OCI-LY1 (cell line): ENCODE measurements around the gene LDHAL6B.
A peak's percentile ranks its signal among the peaks of the same experiment; 100 is the strongest.

Source experiments
- H2AFZ ChIP-seq: fragments of 200-600 bp; sonication (generic), shearing (Covaris generic); 2 replicates; pipeline ENCODE4 v1.6.0; 2014; ENCODE audit warnings: antibody characterized with exemption, mild to moderate bottlenecking, low read length
- H3F3A ChIP-seq: fragments of 200-600 bp; sonication (generic), shearing (Covaris generic); 2 replicates; pipeline ENCODE4 v1.6.0; 2014; ENCODE audit warnings: mild to moderate bottlenecking, antibody characterized with exemption, low read length, moderate library complexity; ENCODE audit not compliant: insufficient read depth
- H3K27ac ChIP-seq: fragments of 200-600 bp; sonication (generic); 2 replicates; pipeline ENCODE4 v1.5.1; 2014; ENCODE audit warnings: low read length, mixed run types, mild to moderate bottlenecking, low read depth; ENCODE audit not compliant: poor library complexity, severe bottlenecking
- H3K27me3 ChIP-seq: fragments of 200-600 bp; sonication (generic); 2 replicates; pipeline ENCODE4 v1.6.0; 2014; ENCODE audit warnings: antibody characterized with exemption, mild to moderate bottlenecking, low read length, moderate library complexity; ENCODE audit not compliant: insufficient read depth
- H3K36me3 ChIP-seq: fragments of 200-600 bp; sonication (generic); 2 replicates; pipeline ENCODE4 v1.6.1; 2014; ENCODE audit warnings: mild to moderate bottlenecking, antibody characterized with exemption, low read length, moderate library complexity, mixed read lengths; ENCODE audit not compliant: insufficient read depth
- H3K4me1 ChIP-seq: fragments of 200-600 bp; sonication (generic); 2 replicates; pipeline ENCODE4 v1.5.1; 2014; ENCODE audit warnings: mild to moderate bottlenecking, low read length, moderate library complexity; ENCODE audit not compliant: insufficient read depth, severe bottlenecking
- H3K4me2 ChIP-seq: fragments of 200-600 bp; sonication (generic), shearing (Covaris generic); 2 replicates; pipeline ENCODE4 v1.6.1; 2014; ENCODE audit warnings: low read length
- H3K4me3 ChIP-seq: fragments of 200-600 bp; sonication (generic); 2 replicates; pipeline ENCODE4 v1.5.1; 2014; ENCODE audit warnings: low read length, low read depth, mild to moderate bottlenecking, mixed read lengths; ENCODE audit not compliant: poor library complexity, severe bottlenecking
- H3K79me2 ChIP-seq: fragments of 200-600 bp; shearing (Covaris generic); 2 replicates; pipeline ENCODE4 v1.6.1; 2016; ENCODE audit warnings: mixed run types, low read length, mixed read lengths; ENCODE audit not compliant: insufficient read depth
- H3K9ac ChIP-seq: fragments of 200-600 bp; sonication (generic), shearing (Covaris generic); 2 replicates; pipeline ENCODE4 v1.6.1; 2014; ENCODE audit warnings: mild to moderate bottlenecking, low read length, mixed read lengths
- H3K9me2 ChIP-seq: fragments of 200-600 bp; sonication (generic), shearing (Covaris generic); 2 replicates; pipeline ENCODE4 v1.6.1; 2014; ENCODE audit warnings: low read depth, mild to moderate bottlenecking, low read length, mixed read lengths
- H3K9me3 ChIP-seq: fragments of 200-600 bp; shearing (Covaris generic); 2 replicates; pipeline ENCODE4 v1.6.1; 2014; ENCODE audit warnings: low read length, mixed read lengths
- H4K20me1 ChIP-seq: fragments of 200-600 bp; sonication (generic), shearing (Covaris generic); 2 replicates; pipeline ENCODE4 v1.6.0; 2016; ENCODE audit warnings: mild to moderate bottlenecking, low read length; ENCODE audit not compliant: insufficient read depth
- CTCF ChIP-seq: fragments of 200-600 bp; sonication (generic), shearing (Covaris generic); IDR thresholded peaks from 2 replicates; pipeline ENCODE4 v1.5.1; 2017; ENCODE audit warnings: mild to moderate bottlenecking, antibody characterized with exemption, low read length, moderate library complexity, mixed read lengths
- EZH2 ChIP-seq: fragments of 200-600 bp; sonication (generic), shearing (Covaris generic); IDR thresholded peaks from 2 replicates; pipeline ENCODE4 v1.8.0; 2017; ENCODE audit warnings: borderline replicate concordance, mixed run types, mild to moderate bottlenecking, antibody characterized with exemption, low read length, moderate library complexity, mixed read lengths

LDHAL6B gene

DNA sequence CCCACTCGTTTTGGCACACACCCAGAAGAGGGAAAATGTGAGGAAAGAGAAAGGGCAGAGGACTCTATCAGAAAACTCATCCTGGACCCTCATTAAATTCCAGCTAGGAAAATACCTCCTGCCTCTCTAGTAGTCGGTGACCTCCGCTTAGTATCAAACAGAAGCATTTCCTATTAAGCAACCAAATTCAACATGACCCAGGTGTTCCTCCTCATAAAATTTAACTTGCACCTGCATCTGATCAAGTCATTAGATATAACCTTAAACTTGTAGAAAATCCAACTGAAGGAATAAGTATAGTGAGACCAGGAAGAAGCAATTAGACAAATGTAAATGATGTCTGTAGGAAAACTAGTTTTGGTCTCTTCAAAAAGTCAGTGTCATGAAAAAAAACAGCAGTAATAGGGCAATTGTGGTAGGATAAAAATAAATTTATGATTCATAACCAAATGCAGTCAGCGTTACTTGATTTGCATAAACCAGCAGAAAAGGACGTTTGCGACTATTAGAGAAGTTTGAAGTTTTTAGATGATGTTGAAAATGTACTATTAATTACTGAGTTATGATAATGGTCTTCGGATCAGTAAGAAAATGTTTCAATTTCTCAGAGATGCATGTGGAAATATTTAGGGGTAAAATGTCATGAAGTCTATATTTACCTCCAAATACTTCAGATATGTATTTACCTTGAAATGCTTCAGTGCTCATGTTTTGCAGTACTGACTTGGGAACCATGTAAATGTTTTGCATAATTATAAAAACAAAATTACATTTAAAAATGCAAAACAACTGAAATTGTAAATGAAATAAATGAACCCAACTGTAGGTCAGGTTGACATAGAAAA is 44.6 kb downstream of the LDHAL6B start:
- Histone ChIP-seq H3K4me3 (peak overlapping the region; percentile 40), H3K79me2 (no peaks in the 10 kb centered on the region), H3F3A (peaks cover 15% of the 10 kb centered on the region; the same call in 1 of the 2 replicates), H3K9me2 (no peaks in the 10 kb centered on the region), H3K9ac (peak overlapping the region; percentile 28), H3K9me3 (no peaks in the 10 kb centered on the region), H3K36me3 (peaks cover 28% of the 10 kb centered on the region; the same call in 1 of the 2 replicates), H3K4me1 (peaks cover 70% of the 10 kb centered on the region), H4K20me1 (no peaks in the 10 kb centered on the region), H3K4me2 (peak overlapping the region; percentile 62), H3K27me3 (no peaks in the 10 kb centered on the region), H3K27ac (peak overlapping the region; percentile 88), H2AFZ (no peak overlapping the region)
- TF ChIP-seq CTCF (no peak), EZH2 (no peak)

DNA sequence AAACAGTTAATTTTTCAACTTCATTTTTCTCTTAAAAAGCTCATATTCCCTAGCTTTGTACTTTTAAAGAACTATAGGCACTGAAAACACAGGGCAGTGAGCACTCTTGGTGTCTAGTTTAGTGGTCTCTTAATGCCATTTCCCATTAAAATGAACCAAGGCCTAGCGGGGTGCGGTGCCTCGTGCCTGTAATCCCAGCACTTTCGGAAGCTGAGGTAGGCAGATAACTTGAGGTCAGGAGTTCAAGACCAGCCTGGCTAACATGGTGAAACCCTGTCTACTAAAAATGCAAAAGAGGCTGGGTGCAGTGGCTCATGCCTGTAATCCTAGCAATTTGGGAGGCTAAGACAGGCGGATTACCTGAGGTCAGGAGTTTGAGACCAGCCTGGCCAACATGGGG is 45.5 kb downstream of the LDHAL6B start:
- Histone ChIP-seq H3K9ac (peak overlapping the region; percentile 28), H3K27me3 (no peaks in the 10 kb centered on the region), H2AFZ (no peak overlapping the region), H4K20me1 (no peaks in the 10 kb centered on the region), H3K4me1 (peaks cover 70% of the 10 kb centered on the region), H3K9me3 (no peaks in the 10 kb centered on the region), H3K27ac (peak overlapping the region; percentile 88), H3K36me3 (peaks cover 20% of the 10 kb centered on the region; the same call in 1 of the 2 replicates), H3F3A (peaks cover 15% of the 10 kb centered on the region; the same call in 1 of the 2 replicates), H3K9me2 (no peaks in the 10 kb centered on the region), H3K4me3 (peak overlapping the region; percentile 40), H3K79me2 (no peaks in the 10 kb centered on the region), H3K4me2 (peak overlapping the region; percentile 62)
- TF ChIP-seq EZH2 (no peak), CTCF (no peak)

GRCh38 chr15:59255680-59256336 is 49.2 kb downstream of the LDHAL6B start:
- Histone ChIP-seq H4K20me1 (no peaks in the 10 kb centered on the region), H3K4me1 (peaks cover 46% of the 10 kb centered on the region), H3K9ac (no peak overlapping the region), H3K36me3 (peaks cover 28% of the 10 kb centered on the region; the same call in 1 of the 2 replicates), H3K27ac (no peak overlapping the region), H3K79me2 (no peaks in the 10 kb centered on the region), H3K27me3 (no peaks in the 10 kb centered on the region), H3K4me2 (no peak overlapping the region), H3K9me2 (no peaks in the 10 kb centered on the region), H2AFZ (no peak overlapping the region), H3K9me3 (no peaks in the 10 kb centered on the region), H3F3A (peaks cover 7% of the 10 kb centered on the region; the same call in 1 of the 2 replicates), H3K4me3 (no peak overlapping the region)
- no peak for TF ChIP-seq EZH2
- TF ChIP-seq CTCF, result no peak
